Activated naive CD4-positive, alpha-beta T cell treated with anti-CD3 and anti-CD28 coated beads, Interleukin-2, amount 50 U/mL, for 72 hours (primary cell): ENCODE results near the gene HSPBP1. TPM values are rescaled to one million over a fixed set of nuclear protein-coding genes. Genes with fewer than 3 reads are reported as not detected.

Source experiments
- ATAC-seq, 2 donors: fragments of 150-1000 bp; cut with Tn5 transposase; 2 replicates each; pipeline ENCODE4 v1.10.0; 2021; ENCODE audit warnings: mild to moderate bottlenecking in 2 of 2, moderate library complexity in 2 of 2
- DNase-seq, 2 donors: peaks; one replicate each; pipeline ENCODE4 v3.0.0; 2021 to 2022; ENCODE audit warnings: low spot score in 2 of 2
- H3K27ac Mint-ChIP-seq, 2 donors: one replicate each; pipeline ENCODE4 v1.8.0; 2022; ENCODE audit warnings: mild to moderate bottlenecking in 2 of 2, mixed read lengths in 2 of 2
- H3K36me3 Mint-ChIP-seq, 2 donors: one replicate each; pipeline ENCODE4 v1.8.0; 2022; ENCODE audit warnings: mixed read lengths in 2 of 2
- H3K9me3 Mint-ChIP-seq, 2 donors: one replicate each; pipeline ENCODE4 v1.8.0; 2022; ENCODE audit warnings: mixed read lengths in 2 of 2
- total RNA-seq, 2 donors: library from RNA; stranded (reverse); gene quantifications; one replicate each; pipeline ENCODE4 v1.2.3, GENCODE V29; 2022

The HSPBP1 gene
- total RNA-seq, 2 donors from 2014 or later = 24.9 to 40.8 TPM

- Mint-ChIP-seq H3K9me3 (no peaks in the 10 kb centered on the region), H3K27ac (peak overlapping the region in 1 of 2 donors; percentile 51), H3K36me3 (no peaks in the 10 kb centered on the region)
- no peak for ATAC-seq
- DNase-seq = no peak
Observed at GRCh38 chr19:55285229-55285890, 5.5 kb upstream of the HSPBP1 start.

GRCh38 chr19:55284405-55285058 lies 4.6 kb upstream of the HSPBP1 start:
- ATAC-seq (no peak), DNase-seq (no peak)
- H3K9me3 Mint-ChIP-seq = no peaks in the 10 kb centered on the region
- peak overlapping the region in 1 of 2 donors; percentile 51 for H3K27ac Mint-ChIP-seq
- H3K36me3 Mint-ChIP-seq = peaks cover 5 to 6% of the 10 kb centered on the region in 2 donors

GRCh38 chr19:55283548-55284377 lies 3.9 kb upstream of the HSPBP1 start, which contains the start of gene BRSK1:
TSS of gene BRSK1 (plus strand) at chr19:55283997. CDS start at chr19:55284443, 446 bp downstream.
- DNase-seq = peak in 1 of 2 donors; percentile 40
- Mint-ChIP-seq H3K27ac (peak within 1 kb of the TSS; percentile 75 to 92), H3K9me3 (no peaks in the 10 kb centered on the region), H3K36me3 (peaks cover 5 to 6% of the 10 kb centered on the region in 2 donors)
- ATAC-seq = no peak

GRCh38 chr19:55279340-55279739 lies 570 bp downstream of the HSPBP1 start:
- Mint-ChIP-seq H3K27ac (peak overlapping the region; percentile 86 to 100), H3K36me3 (peaks cover 5 to 13% of the 10 kb centered on the region in 2 donors), H3K9me3 (no peaks in the 10 kb centered on the region)
- no peak for DNase-seq
- no peak for ATAC-seq

- Mint-ChIP-seq H3K9me3 (no peaks in the 10 kb centered on the region), H3K36me3 (peaks cover 5 to 16% of the 10 kb centered on the region in 2 donors), H3K27ac (no peak overlapping the region)
- DNase-seq (no peak), ATAC-seq (no peak)
Observed at GRCh38 chr19:55278391-55279135, 1.3 kb downstream of the HSPBP1 start.

- H3K36me3 Mint-ChIP-seq = peaks cover 5 to 23% of the 10 kb centered on the region in 2 donors
Observed at GRCh38 chr19:55277494-55277893, 2.4 kb downstream of the HSPBP1 start.

GRCh38 chr19:55276720-55277430 lies 3.0 kb downstream of the HSPBP1 start:
- Mint-ChIP-seq H3K27ac (peak overlapping the region in 1 of 2 donors; percentile 88), H3K9me3 (no peaks in the 10 kb centered on the region), H3K36me3 (peaks cover 5 to 28% of the 10 kb centered on the region in 2 donors)
- no peak for ATAC-seq
- DNase-seq = no peak

More at GRCh38 chr19:55277494-55277893, 2.4 kb downstream of the HSPBP1 start:
- DNase-seq (no peak), ATAC-seq (no peak)
- H3K9me3 Mint-ChIP-seq = no peaks in the 10 kb centered on the region
- no peak overlapping the region for H3K27ac Mint-ChIP-seq

- Mint-ChIP-seq H3K9me3 (no peaks in the 10 kb centered on the region), H3K36me3 (peaks cover 5 to 28% of the 10 kb centered on the region in 2 donors), H3K27ac (peak overlapping the region in 1 of 2 donors; percentile 25)
- DNase-seq (no peak), ATAC-seq (no peak)
Observed at GRCh38 chr19:55275851-55276719, 3.8 kb downstream of the HSPBP1 start.

GRCh38 chr19:55273978-55274707 lies 5.8 kb downstream of the HSPBP1 start:
- Mint-ChIP-seq H3K36me3 (peaks cover 0 to 25% of the 10 kb centered on the region in 2 donors), H3K27ac (no peak overlapping the region), H3K9me3 (no peaks in the 10 kb centered on the region)
- ATAC-seq (no peak), DNase-seq (no peak)

GRCh38 chr19:55272142-55272541 lies 7.8 kb downstream of the HSPBP1 start:
- DNase-seq = no peak
- Mint-ChIP-seq H3K36me3 (peaks cover 0 to 24% of the 10 kb centered on the region in 2 donors), H3K9me3 (no peaks in the 10 kb centered on the region)

GRCh38 chr19:55270172-55270942 lies 9.6 kb downstream of the HSPBP1 start:
- Mint-ChIP-seq H3K27ac (no peak overlapping the region), H3K9me3 (peaks cover 6 to 8% of the 10 kb centered on the region in 2 donors), H3K36me3 (peaks cover 7 to 27% of the 10 kb centered on the region in 2 donors)
- no peak for DNase-seq
- ATAC-seq = no peak

More at GRCh38 chr19:55272142-55272541, 7.8 kb downstream of the HSPBP1 start:
- H3K27ac Mint-ChIP-seq = peak overlapping the region in 1 of 2 donors; percentile 69
- no peak for ATAC-seq

- DNase-seq (no peak), ATAC-seq (no peak)
- Mint-ChIP-seq H3K27ac (no peak overlapping the region), H3K36me3 (peaks cover 7 to 27% of the 10 kb centered on the region in 2 donors), H3K9me3 (peaks cover 6 to 8% of the 10 kb centered on the region in 2 donors)
Observed at GRCh38 chr19:55269299-55269698, 10.6 kb downstream of the HSPBP1 start.

- H3K9me3 Mint-ChIP-seq = peaks cover 6 to 8% of the 10 kb centered on the region in 2 donors
- peaks cover 12 to 13% of the 10 kb centered on the region in 2 donors for H3K36me3 Mint-ChIP-seq
- ATAC-seq (no peak), DNase-seq (no peak)
- H3K27ac Mint-ChIP-seq = no peak overlapping the region
Observed at GRCh38 chr19:55266840-55267239, 13.1 kb downstream of the HSPBP1 start.

GRCh38 chr19:55266404-55266803 lies 13.5 kb downstream of the HSPBP1 start:
- no peak for DNase-seq
- peaks cover 12 to 13% of the 10 kb centered on the region in 2 donors for H3K36me3 Mint-ChIP-seq
- peaks cover 6 to 8% of the 10 kb centered on the region in 2 donors for H3K9me3 Mint-ChIP-seq
- H3K27ac Mint-ChIP-seq = no peak overlapping the region
- ATAC-seq = no peak
